SJSA1 (cell line): ENCODE data around the gene UGT8. TPM values are rescaled to one million over a fixed set of nuclear protein-coding genes. Genes with fewer than 3 reads are reported as not detected.

ENCODE experiments used
- DNase-seq, 2 experiments: peaks; one replicate each; pipeline ENCODE4 v3.0.0-alpha.2; 2015 to 2020; ENCODE audit warnings: low spot score in 2 of 2, low read depth in 1 of 2
- H3K27ac ChIP-seq: fragments of 250-450 bp; sonication (Bioruptor Pico); 2 replicates; pipeline ENCODE4 v1.5.1; 2020; ENCODE audit warnings: mild to moderate bottlenecking, moderate library complexity
- H3K27me3 ChIP-seq: fragments of 250-450 bp; sonication (Bioruptor Pico); replicated peaks from 2 replicates; pipeline ENCODE4 v1.5.1; 2020; ENCODE audit warnings: mild to moderate bottlenecking, moderate library complexity
- H3K36me3 ChIP-seq: fragments of 250-450 bp; sonication (Bioruptor Pico); 2 replicates; pipeline ENCODE4 v1.5.1; 2020; ENCODE audit warnings: mild to moderate bottlenecking
- H3K4me1 ChIP-seq: fragments of 250-450 bp; sonication (Bioruptor Pico); replicated peaks from 2 replicates; pipeline ENCODE4 v1.6.1; 2021; ENCODE audit warnings: mild to moderate bottlenecking
- H3K4me3 ChIP-seq: fragments of 250-450 bp; sonication (Bioruptor Pico); 2 replicates; pipeline ENCODE4 v1.5.1; 2020; ENCODE audit warnings: mild to moderate bottlenecking
- H3K9me3 ChIP-seq: fragments of 250-450 bp; sonication (Bioruptor Pico); replicated peaks from 2 replicates; pipeline ENCODE4 v1.5.1; 2020; ENCODE audit warnings: mild to moderate bottlenecking
- total RNA-seq: library from RNA; depleted of rRNA; stranded (reverse); fragments of >200 nt; shearing (Covaris generic); gene quantifications from 2 replicates; pipeline ENCODE4 v1.2.3, GENCODE V29; 2014

The UGT8 gene
- total RNA-seq, 1 experiment from 2014 or later, result not detected

DNA sequence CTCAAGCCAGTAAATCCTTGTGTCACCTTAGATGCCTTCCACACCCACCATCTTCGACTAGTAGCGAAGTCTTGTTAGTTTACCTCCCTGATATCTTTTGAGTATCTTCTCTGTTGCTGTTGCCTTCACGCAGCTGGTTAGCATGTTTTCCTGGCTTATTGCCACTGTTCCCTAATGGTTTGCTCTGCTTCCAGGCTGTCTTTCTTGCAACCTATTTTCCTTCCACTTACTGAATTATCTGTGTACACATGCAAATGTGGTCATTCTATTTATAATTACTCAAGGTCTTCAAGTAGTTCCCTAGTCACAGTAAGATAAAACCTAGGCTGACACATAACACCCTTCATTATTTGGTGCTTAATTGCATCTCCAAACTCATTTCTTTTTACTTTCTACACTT is 89.5 kb downstream of the UGT8 start:
- Histone ChIP-seq H3K9me3 (no peaks in the 10 kb centered on the region), H3K4me3 (no peak overlapping the region), H3K36me3 (no peaks in the 10 kb centered on the region), H3K27me3 (peaks cover 2% of the 10 kb centered on the region; the same call in 1 of the 2 replicates), H3K4me1 (no peaks in the 10 kb centered on the region), H3K27ac (no peak overlapping the region)
- no peak for DNase-seq

DNA sequence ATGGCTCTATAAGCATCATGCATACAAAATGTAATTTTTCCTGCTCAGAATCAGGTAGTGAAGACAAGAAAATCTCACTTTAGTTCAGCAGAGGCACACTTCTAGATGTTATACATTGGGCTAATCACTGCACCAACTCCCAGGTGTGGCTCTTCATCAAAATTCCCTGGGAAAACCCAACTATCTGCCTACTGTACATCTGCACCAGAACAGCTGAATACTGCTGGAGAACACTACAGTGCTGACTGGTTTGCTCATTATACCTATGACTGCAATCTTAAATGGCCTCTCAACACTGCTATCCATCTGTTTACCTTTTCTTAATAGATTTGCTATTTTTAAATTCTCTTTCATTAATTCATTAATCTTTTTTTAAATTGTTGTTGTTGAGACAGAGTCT is 92.0 kb downstream of the UGT8 start:
- H3K9me3 ChIP-seq, result no peaks in the 10 kb centered on the region
- peaks cover 2% of the 10 kb centered on the region; the same call in 1 of the 2 replicates for H3K27me3 ChIP-seq
- H3K27ac ChIP-seq, result no peak overlapping the region
- no peaks in the 10 kb centered on the region for H3K4me1 ChIP-seq
- DNase-seq, result no peak
- H3K4me3 ChIP-seq, result no peak overlapping the region
- no peaks in the 10 kb centered on the region for H3K36me3 ChIP-seq

DNA sequence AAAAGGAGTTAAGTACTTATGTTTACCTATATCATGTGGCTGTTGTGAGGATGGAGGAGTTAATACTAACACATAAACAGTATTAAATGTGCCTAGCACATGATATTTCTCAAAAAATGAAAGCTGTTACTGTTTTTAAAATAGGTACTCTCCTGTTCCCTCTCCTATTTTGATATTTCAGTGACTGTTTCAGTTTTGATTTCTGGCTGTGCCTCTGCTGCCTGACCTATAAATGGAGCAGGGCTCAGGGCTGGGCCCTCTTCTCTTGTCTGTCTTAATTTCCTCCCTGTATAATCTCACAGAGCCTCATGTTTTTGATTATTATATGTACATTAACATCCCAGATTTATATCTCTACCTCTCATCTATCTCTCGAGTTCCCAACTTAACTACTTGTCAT is 93.3 kb downstream of the UGT8 start:
- H3K27me3 ChIP-seq, result peaks cover 2% of the 10 kb centered on the region
- no peak for DNase-seq
- H3K4me1 ChIP-seq, result no peaks in the 10 kb centered on the region
- no peak overlapping the region for H3K27ac ChIP-seq
- H3K36me3 ChIP-seq, result no peaks in the 10 kb centered on the region
- no peaks in the 10 kb centered on the region for H3K9me3 ChIP-seq
- H3K4me3 ChIP-seq, result no peak overlapping the region

DNA sequence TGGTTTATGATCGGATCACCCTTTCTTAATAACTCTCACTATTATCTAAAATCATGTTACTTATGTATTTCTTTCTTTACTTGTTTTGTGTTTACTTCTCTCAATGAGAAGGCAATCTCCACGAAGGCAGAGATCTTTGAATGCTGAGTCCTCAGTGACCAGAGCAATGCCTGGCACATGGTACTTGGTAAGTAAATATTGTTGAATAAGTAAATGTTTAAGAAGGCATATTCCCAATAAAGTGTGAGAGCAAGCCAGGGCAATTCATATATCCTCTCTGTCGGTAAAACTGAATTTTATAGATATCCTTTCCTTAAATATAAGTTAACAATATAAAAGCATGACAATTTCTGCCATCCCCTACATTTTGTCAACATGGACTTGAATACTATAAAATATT is 94.4 kb downstream of the UGT8 start:
- no peaks in the 10 kb centered on the region for H3K36me3 ChIP-seq
- peaks cover 2% of the 10 kb centered on the region; the same call in 1 of the 2 replicates for H3K27me3 ChIP-seq
- DNase-seq, result no peak
- H3K9me3 ChIP-seq, result no peaks in the 10 kb centered on the region
- H3K4me3 ChIP-seq, result no peak overlapping the region
- H3K27ac ChIP-seq, result no peak overlapping the region
- no peaks in the 10 kb centered on the region for H3K4me1 ChIP-seq

DNA sequence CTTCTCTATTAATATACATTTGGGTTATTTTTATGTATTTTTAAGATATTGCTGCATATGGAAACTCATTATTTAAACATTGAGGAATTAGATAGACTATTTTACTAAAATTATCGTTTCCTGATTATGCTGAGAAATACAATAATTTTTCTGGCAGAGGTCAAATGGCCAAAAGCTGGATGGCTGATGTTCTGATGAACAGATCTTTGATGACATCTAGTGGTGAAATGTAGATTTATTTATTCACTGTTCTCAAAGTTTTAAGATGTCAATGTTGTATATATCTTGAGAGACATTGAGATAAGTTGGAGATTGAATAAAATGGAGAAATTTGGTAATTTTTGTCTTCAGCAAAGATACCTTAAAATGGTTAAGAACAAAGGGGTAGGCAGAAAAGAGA is 96.2 kb downstream of the UGT8 start:
- Histone ChIP-seq H3K27ac (no peak overlapping the region), H3K36me3 (no peaks in the 10 kb centered on the region), H3K4me3 (no peak overlapping the region), H3K9me3 (no peaks in the 10 kb centered on the region), H3K27me3 (peaks cover 2% of the 10 kb centered on the region; the same call in 1 of the 2 replicates), H3K4me1 (no peaks in the 10 kb centered on the region)
- DNase-seq, result peak in 1 of 2 experiments; percentile 5

DNA sequence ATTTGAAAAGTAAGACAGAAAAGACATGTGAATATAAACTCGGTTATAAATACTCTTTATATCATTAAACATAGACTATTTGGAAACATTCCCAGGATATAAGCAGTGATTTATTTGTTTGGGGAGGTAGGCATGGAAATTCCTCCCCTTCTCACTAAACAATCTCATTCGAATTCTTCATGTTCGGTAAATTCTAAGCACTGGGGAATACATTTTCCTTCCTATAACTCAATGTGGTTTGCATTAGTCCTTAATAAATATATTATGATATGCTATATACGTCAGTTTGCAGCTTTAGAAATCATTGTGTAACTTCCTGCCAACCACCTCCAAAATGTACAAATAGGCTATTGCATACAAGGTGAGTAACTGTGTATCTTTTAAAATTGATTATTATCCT is 99.6 kb downstream of the UGT8 start:
- no peaks in the 10 kb centered on the region for H3K36me3 ChIP-seq
- no peaks in the 10 kb centered on the region for H3K4me1 ChIP-seq
- no peak for DNase-seq
- no peak overlapping the region for H3K27ac ChIP-seq
- H3K9me3 ChIP-seq, result no peaks in the 10 kb centered on the region
- H3K4me3 ChIP-seq, result no peak overlapping the region
- no peaks in the 10 kb centered on the region; the same call in 1 of the 2 replicates for H3K27me3 ChIP-seq

DNA sequence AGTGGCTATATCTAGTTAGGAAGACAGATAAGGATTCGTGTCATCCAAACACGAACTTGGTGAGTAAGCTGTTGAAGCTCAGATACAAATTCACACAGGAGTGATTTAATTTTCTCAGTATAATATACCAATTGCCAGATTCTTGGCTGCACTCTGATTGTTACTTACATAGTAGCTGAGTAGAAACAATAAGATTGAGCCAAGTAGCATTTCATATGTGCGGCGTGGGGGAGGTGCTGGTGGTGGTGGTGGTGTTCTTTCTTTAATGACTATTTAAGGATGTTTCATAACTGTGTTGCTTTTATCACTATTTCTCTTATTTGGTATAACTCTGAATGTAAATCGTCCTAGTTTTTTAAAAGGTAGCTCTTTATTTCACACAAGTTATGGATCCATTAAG is 102.9 kb downstream of the UGT8 start:
- no peak for DNase-seq
- Histone ChIP-seq H3K4me3 (no peak overlapping the region), H3K36me3 (no peaks in the 10 kb centered on the region), H3K27ac (no peak overlapping the region), H3K4me1 (no peaks in the 10 kb centered on the region), H3K9me3 (no peaks in the 10 kb centered on the region), H3K27me3 (no peaks in the 10 kb centered on the region; the same call in 1 of the 2 replicates)

DNA sequence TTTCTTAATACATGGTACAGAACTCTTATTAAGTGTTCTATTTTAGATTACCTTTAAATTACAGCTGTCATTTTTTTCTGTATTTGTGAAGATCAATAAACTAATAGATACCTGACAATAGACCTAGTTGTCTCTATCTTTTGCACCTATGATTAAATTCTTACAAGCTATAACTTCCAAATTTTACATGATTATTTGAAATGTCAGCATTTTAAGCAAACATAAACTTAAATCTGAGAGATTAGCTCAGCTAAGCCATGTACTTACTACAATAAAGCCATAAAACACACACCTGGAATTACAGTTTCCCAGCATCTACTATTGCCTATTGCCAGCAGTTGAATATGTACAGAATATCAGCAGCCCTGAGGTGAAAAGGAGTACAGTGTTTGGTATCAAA is 118.8 kb downstream of the UGT8 start:
- no peaks in the 10 kb centered on the region for H3K4me1 ChIP-seq
- no peak overlapping the region for H3K27ac ChIP-seq
- no peaks in the 10 kb centered on the region for H3K36me3 ChIP-seq
- no peaks in the 10 kb centered on the region for H3K9me3 ChIP-seq
- DNase-seq, result no peak
- H3K27me3 ChIP-seq, result peaks cover 7% of the 10 kb centered on the region; the same call in 1 of the 2 replicates
- no peak overlapping the region for H3K4me3 ChIP-seq

DNA sequence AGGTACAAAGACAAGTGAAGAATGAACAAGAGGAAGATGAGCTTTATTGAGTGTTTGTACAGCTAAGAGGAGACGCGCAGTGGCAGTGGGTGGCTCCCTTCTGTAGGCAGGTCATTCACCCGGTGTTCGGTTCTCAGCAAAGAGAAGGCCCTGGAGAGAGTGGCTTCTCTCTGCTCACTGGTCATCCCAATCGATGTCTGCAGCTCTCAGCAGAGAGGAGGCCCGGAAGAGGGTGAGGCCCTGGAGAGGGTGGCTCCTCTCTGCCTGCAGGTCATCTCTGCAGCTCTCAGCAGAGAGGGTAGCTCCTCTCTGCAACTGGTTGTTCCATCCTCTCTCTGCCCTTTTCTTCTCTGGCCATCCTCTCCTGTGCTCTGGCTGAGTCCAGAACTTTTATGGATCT is 126.5 kb downstream of the UGT8 start:
- Histone ChIP-seq H3K36me3 (no peaks in the 10 kb centered on the region), H3K9me3 (no peaks in the 10 kb centered on the region), H3K27ac (no peak overlapping the region), H3K4me3 (no peak overlapping the region), H3K4me1 (no peaks in the 10 kb centered on the region), H3K27me3 (peaks cover 7% of the 10 kb centered on the region; the same call in 1 of the 2 replicates)
- DNase-seq, result no peak

DNA sequence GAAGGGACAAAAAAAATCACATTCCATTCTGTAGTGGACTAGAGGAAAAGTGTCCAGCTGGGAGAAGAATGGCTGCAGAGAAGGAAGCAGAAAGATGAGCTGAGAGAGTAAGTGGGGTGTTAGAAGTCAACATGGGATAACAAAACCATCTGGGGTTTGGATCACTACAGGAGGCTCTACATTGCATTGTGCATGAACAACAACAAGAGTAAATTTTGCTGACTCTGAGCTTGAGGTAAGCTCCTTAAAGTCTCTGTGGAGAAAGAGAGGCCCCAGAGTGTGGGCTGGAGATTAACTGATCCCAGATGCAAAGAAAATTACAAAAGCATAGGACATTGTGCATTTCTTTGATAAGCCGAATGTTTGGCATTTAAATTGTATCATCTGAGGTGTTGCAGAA is 128.9 kb downstream of the UGT8 start:
- H3K27me3 ChIP-seq, result 0 out of 2 replicates have a peak, but pooled peaks cover 2% of the 10 kb centered on the region
- H3K27ac ChIP-seq, result no peak overlapping the region
- no peaks in the 10 kb centered on the region for H3K36me3 ChIP-seq
- no peaks in the 10 kb centered on the region for H3K4me1 ChIP-seq
- H3K9me3 ChIP-seq, result no peaks in the 10 kb centered on the region
- no peak overlapping the region for H3K4me3 ChIP-seq
- no peak for DNase-seq
